DMS79 (cell line): Measurements from ENCODE around the gene SCLY.

Experiments used
- DNase-seq: peaks from one replicate; lab custom pipeline; 2025; lab: John Stamatoyannopoulos, UW

The SCLY gene

GRCh38 chr2:238097988-238098871 is 37.4 kb downstream of the SCLY start:
- DNase-seq, result no peak

- no peak for DNase-seq
These were observed 38.3 kb downstream of the SCLY start for GRCh38 chr2:238098901-238099713.

GRCh38 chr2:238099714-238100048 is 38.9 kb downstream of the SCLY start:
- no peak for DNase-seq

GRCh38 chr2:238100049-238100820 is 39.4 kb downstream of the SCLY start, which contains the start of gene ESPNL:
Gene ESPNL, plus strand, starts transcription at chr2:238100340. Its CDS starts 80 bp downstream, at chr2:238100420.
- DNase-seq, result no peak

GRCh38 chr2:238100821-238101771 is 40.3 kb downstream of the SCLY start:
- DNase-seq, result no peak

GRCh38 chr2:238101891-238102841 is 41.4 kb downstream of the SCLY start:
- no peak for DNase-seq

GRCh38 chr2:238102865-238103264 is 42.1 kb downstream of the SCLY start:
- no peak for DNase-seq

- no peak for DNase-seq
These were observed 42.8 kb downstream of the SCLY start for GRCh38 chr2:238103465-238104225.

- no peak for DNase-seq
These were observed 43.5 kb downstream of the SCLY start for GRCh38 chr2:238104226-238104690.

- no peak for DNase-seq
These were observed 44.0 kb downstream of the SCLY start for GRCh38 chr2:238104691-238105371.

- no peak for DNase-seq
These were observed 44.9 kb downstream of the SCLY start for GRCh38 chr2:238105506-238106338.

- no peak for DNase-seq
These were observed 45.5 kb downstream of the SCLY start for GRCh38 chr2:238106339-238106697.

GRCh38 chr2:238106698-238107524 is 46.1 kb downstream of the SCLY start:
- DNase-seq, result no peak

- no peak for DNase-seq
These were observed 47.0 kb downstream of the SCLY start for GRCh38 chr2:238107525-238108422.

GRCh38 chr2:238108423-238109183 is 47.8 kb downstream of the SCLY start:
- DNase-seq, result peak; percentile 30
